ENCODE measurements around the gene BACH1. TPM values are rescaled to one million over a fixed set of nuclear protein-coding genes. Genes with fewer than 3 reads are reported as not detected.

BACH1 gene
- polyA plus RNA-seq, 1 donor from 2014 or later: 29.7 TPM

DNA sequence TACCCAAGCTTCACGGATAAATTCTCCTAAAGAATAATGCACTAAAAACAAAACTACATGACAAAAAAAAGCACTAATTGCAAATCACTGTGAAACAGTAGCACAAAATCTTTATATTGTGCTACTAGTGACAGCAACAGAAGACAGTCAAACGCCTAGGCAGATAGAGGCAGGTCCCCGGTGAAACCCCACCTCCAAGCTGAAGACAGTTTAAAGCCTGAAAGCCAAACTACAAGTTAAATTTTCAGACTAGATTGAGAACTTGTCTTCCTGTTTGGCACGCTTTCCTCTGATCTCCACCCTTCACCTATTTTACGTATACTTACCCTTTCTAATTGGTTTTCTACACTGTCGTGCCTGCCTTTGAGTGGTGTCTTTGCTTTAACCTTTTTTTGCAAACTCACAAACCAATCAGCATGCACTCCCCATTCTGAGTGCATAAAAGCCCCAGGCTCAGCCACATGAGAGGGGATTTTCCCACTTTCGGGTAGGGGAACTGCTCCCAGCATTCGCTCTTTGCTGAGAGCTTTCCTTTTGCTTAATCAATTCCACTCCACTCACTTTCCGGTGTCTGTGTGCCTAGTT lies 3.6 kb upstream of the BACH1 start:
- H3K9me2 ChIP-seq (ENCODE audit: insufficient read depth, low read length): no peaks in the 10 kb centered on the region
- no peak overlapping the region for H3K4me3 ChIP-seq (ENCODE audit: low read length)
- no peak for TF ChIP-seq RAD21 (conservative IDR thresholded peaks at IDR 0.05)
- no peak for TF ChIP-seq REST (IDR thresholded peaks at IDR 0.05; ENCODE audit: borderline replicate concordance)
- TF ChIP-seq EP300 (conservative IDR thresholded peaks at IDR 0.05; ENCODE audit: poor library complexity, severe bottlenecking): no peak
- no peak for TF ChIP-seq EZH2 (IDR thresholded peaks at IDR 0.05; ENCODE audit: borderline replicate concordance, insufficient read depth, low read length, poor library complexity, severe bottlenecking)
- TF ChIP-seq TAF1 (IDR thresholded peaks at IDR 0.05; ENCODE audit: low read depth): no peak
- no peak for TF ChIP-seq SMC3 (conservative IDR thresholded peaks at IDR 0.05; ENCODE audit: poor library complexity)
- no peak for TF ChIP-seq MXI1 (conservative IDR thresholded peaks at IDR 0.05; ENCODE audit: poor library complexity, severe bottlenecking)
- no peak overlapping the region for H3K9ac ChIP-seq (ENCODE audit: low read length)
- no peak overlapping the region for H2AFZ ChIP-seq (ENCODE audit: low read depth, low read length)
- H3F3A ChIP-seq (ENCODE audit: insufficient read depth, low read length, poor library complexity, severe bottlenecking): no peaks in the 10 kb centered on the region
- no peaks in the 10 kb centered on the region for H3K27me3 ChIP-seq (ENCODE audit: insufficient read depth, low read depth, low read length)
- H3K27ac ChIP-seq (ENCODE audit: low read length): no peak overlapping the region
- no peak overlapping the region for H3K4me2 ChIP-seq (ENCODE audit: low read length)
- H3K79me2 ChIP-seq (replicated peaks; ENCODE audit: insufficient read depth, low read length): peaks cover 3% of the 10 kb centered on the region
- no peaks in the 10 kb centered on the region for H3K36me3 ChIP-seq (ENCODE audit: insufficient read depth, low read length)
- no peaks in the 10 kb centered on the region for H3K9me3 ChIP-seq (ENCODE audit: low read length)
- no peaks in the 10 kb centered on the region for H4K20me1 ChIP-seq (ENCODE audit: insufficient read depth)

DNA sequence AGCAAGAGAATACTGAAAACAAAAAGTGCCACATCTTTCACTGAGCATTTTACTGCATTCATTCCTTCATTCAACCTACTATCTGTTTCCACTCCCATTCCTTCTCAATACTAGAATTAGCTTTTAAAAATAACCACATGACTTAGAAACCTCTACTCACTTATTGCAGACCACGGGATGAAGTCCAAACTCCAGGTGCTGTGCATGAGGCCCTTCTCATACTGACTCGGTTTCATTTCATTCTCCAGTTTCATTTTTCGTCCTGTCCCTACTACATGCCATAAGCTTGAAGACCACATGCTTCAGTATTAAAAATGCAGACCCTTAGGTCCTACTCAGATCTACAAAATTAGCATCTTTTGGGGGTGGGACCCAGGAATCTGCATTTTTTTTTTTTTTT lies 2.3 kb upstream of the BACH1 start:
- Histone ChIP-seq H2AFZ (ENCODE audit: low read depth, low read length) (no peak overlapping the region), H3K4me2 (ENCODE audit: low read length) (no peak overlapping the region)

DNA sequence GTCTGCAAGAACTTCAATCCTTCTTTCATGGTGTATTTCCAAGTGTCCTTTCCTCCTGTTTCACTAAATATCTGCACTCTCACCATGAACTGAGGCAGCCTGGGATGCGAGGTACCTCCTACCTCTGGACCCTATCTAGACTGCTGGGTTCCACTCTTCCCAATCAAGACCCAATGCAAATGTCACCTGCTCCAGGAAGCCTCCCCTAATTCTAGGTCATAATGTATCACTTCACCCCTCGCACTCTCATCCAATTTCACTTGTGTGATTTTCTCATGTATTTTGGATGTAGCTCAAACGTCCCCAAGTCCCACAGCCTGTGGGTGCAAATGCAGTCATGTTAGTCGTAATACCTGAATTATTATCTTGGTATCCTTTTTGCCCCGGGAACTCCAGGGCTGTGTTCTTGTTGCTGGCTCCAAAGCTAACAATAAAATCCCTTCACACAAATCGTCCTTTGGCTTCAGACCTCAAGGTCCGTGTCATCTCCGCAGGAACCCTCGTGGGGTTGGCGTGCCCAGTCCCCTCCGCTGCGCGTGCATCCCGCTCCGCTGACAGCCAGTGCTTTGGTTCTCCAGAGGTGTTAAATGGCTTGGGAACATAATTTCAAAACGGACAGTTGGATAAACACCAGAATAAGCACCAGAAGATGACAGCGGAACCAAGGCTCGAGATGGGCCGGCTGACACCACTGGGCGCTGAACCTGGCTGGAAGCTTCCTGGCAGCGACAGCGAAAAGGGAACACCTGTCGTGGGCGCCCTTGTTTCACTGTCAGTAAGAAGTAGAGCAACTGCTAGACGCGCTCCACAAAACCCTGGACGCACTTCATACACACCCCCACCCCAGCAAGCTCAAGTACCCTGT lies 1.0 kb upstream of the BACH1 start:
- H3K27me3 ChIP-seq (ENCODE audit: insufficient read depth, low read depth, low read length): no peaks in the 10 kb centered on the region
- H3K9ac ChIP-seq (ENCODE audit: low read length): peak overlapping the region; percentile 76
- H3K4me3 ChIP-seq (ENCODE audit: low read length): peak overlapping the region; percentile 75
- H4K20me1 ChIP-seq (ENCODE audit: insufficient read depth): no peaks in the 10 kb centered on the region
- H2AFZ ChIP-seq (ENCODE audit: low read depth, low read length): peak overlapping the region; percentile 72
- H3K27ac ChIP-seq (ENCODE audit: low read length): no peak overlapping the region
- H3K9me2 ChIP-seq (ENCODE audit: insufficient read depth, low read length): no peaks in the 10 kb centered on the region
- H3F3A ChIP-seq (ENCODE audit: insufficient read depth, low read length, poor library complexity, severe bottlenecking): no peaks in the 10 kb centered on the region
- H3K36me3 ChIP-seq (ENCODE audit: insufficient read depth, low read length): no peaks in the 10 kb centered on the region
- no peak overlapping the region for H3K4me2 ChIP-seq (ENCODE audit: low read length)
- H3K79me2 ChIP-seq (replicated peaks; ENCODE audit: insufficient read depth, low read length): peaks cover 28% of the 10 kb centered on the region
- H3K9me3 ChIP-seq (ENCODE audit: low read length): no peaks in the 10 kb centered on the region
- no peak for TF ChIP-seq RAD21 (conservative IDR thresholded peaks at IDR 0.05)
- no peak for TF ChIP-seq POLR2AphosphoS5 (IDR thresholded peaks at IDR 0.05)
- TF ChIP-seq EZH2 (IDR thresholded peaks at IDR 0.05; ENCODE audit: borderline replicate concordance, insufficient read depth, low read length, poor library complexity, severe bottlenecking): no peak
- TF ChIP-seq EP300 (conservative IDR thresholded peaks at IDR 0.05; ENCODE audit: poor library complexity, severe bottlenecking): no peak
- TF ChIP-seq MXI1 (conservative IDR thresholded peaks at IDR 0.05; ENCODE audit: poor library complexity, severe bottlenecking): no peak
- no peak for TF ChIP-seq TAF1 (IDR thresholded peaks at IDR 0.05; ENCODE audit: low read depth)
- no peak for TF ChIP-seq REST (IDR thresholded peaks at IDR 0.05; ENCODE audit: borderline replicate concordance)
- no peak for TF ChIP-seq SMC3 (conservative IDR thresholded peaks at IDR 0.05; ENCODE audit: poor library complexity)
- TF ChIP-seq, protein P1, sequence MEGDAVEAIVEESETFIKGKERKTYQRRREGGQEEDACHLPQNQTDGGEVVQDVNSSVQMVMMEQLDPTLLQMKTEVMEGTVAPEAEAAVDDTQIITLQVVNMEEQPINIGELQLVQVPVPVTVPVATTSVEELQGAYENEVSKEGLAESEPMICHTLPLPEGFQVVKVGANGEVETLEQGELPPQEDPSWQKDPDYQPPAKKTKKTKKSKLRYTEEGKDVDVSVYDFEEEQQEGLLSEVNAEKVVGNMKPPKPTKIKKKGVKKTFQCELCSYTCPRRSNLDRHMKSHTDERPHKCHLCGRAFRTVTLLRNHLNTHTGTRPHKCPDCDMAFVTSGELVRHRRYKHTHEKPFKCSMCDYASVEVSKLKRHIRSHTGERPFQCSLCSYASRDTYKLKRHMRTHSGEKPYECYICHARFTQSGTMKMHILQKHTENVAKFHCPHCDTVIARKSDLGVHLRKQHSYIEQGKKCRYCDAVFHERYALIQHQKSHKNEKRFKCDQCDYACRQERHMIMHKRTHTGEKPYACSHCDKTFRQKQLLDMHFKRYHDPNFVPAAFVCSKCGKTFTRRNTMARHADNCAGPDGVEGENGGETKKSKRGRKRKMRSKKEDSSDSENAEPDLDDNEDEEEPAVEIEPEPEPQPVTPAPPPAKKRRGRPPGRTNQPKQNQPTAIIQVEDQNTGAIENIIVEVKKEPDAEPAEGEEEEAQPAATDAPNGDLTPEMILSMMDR (IDR thresholded peaks at IDR 0.05; ENCODE audit: poor library complexity, severe bottlenecking): no peak

More for the DNA sequence above, 2.3 kb upstream of the BACH1 start:
- Histone ChIP-seq H3K4me3 (ENCODE audit: low read length) (no peak overlapping the region), H4K20me1 (ENCODE audit: insufficient read depth) (no peaks in the 10 kb centered on the region), H3K36me3 (ENCODE audit: insufficient read depth, low read length) (no peaks in the 10 kb centered on the region), H3K27me3 (ENCODE audit: insufficient read depth, low read depth, low read length) (no peaks in the 10 kb centered on the region), H3K9me3 (ENCODE audit: low read length) (no peaks in the 10 kb centered on the region), H3K9me2 (ENCODE audit: insufficient read depth, low read length) (no peaks in the 10 kb centered on the region), H3K9ac (ENCODE audit: low read length) (no peak overlapping the region), H3K79me2 (replicated peaks; ENCODE audit: insufficient read depth, low read length) (peaks cover 16% of the 10 kb centered on the region), H3K27ac (ENCODE audit: low read length) (no peak overlapping the region), H3F3A (ENCODE audit: insufficient read depth, low read length, poor library complexity, severe bottlenecking) (no peaks in the 10 kb centered on the region)
- no peak for TF ChIP-seq RAD21 (conservative IDR thresholded peaks at IDR 0.05)
- TF ChIP-seq EP300 (conservative IDR thresholded peaks at IDR 0.05; ENCODE audit: poor library complexity, severe bottlenecking): no peak
- no peak for TF ChIP-seq MXI1 (conservative IDR thresholded peaks at IDR 0.05; ENCODE audit: poor library complexity, severe bottlenecking)
- no peak for TF ChIP-seq SMC3 (conservative IDR thresholded peaks at IDR 0.05; ENCODE audit: poor library complexity)
- no peak for TF ChIP-seq TAF1 (IDR thresholded peaks at IDR 0.05; ENCODE audit: low read depth)

Data from neural cell (in vitro differentiated cells).